ENCODE measurements around the gene HIPK3.

HIPK3 gene

DNA sequence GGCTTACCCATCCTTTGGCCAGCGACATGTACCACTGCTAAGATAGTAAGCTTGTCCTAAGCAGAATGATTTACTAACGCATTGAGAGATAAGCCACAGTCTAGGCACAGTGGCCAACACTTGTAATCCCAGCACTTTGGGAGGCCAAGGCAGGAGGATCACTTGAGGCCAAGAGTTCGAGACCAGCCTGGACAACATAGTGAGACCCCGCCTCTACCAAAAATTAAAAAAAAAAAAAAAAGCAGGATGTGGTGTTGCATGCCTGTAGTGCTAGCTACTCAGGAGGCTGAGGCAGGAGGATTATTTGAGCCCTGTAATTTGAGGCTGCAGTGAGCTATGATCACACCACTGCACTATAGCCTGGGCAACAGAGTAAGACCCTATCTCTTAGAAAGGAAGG is 93.1 kb downstream of the HIPK3 start:
- Histone ChIP-seq H3F3A (ENCODE audit: low read depth) (no peaks in the 10 kb centered on the region), H3K4me2 (ENCODE audit: low read depth, low read length, poor library complexity, severe bottlenecking) (no peak overlapping the region), H3K36me3 (ENCODE audit: insufficient read depth, low read length) (peaks cover 83% of the 10 kb centered on the region), H4K20me1 (ENCODE audit: insufficient read depth, low read length, poor library complexity, severe bottlenecking) (no peaks in the 10 kb centered on the region), H3K4me3 (ENCODE audit: low read length, poor library complexity, severe bottlenecking) (no peak overlapping the region), H3K9me2 (replicated peaks; ENCODE audit: low read depth, low read length) (no peaks in the 10 kb centered on the region), H3K79me2 (ENCODE audit: insufficient read depth, low read length) (no peaks in the 10 kb centered on the region), H3K27me3 (ENCODE audit: insufficient read depth, low read length, poor library complexity, severe bottlenecking) (no peaks in the 10 kb centered on the region), H3K9ac (ENCODE audit: low read depth, low read length, poor library complexity, severe bottlenecking) (no peak overlapping the region), H2AFZ (ENCODE audit: low read length) (no peak overlapping the region), H3K4me1 (ENCODE audit: insufficient read depth, low read length, poor library complexity, severe bottlenecking) (no peaks in the 10 kb centered on the region), H3K9me3 (ENCODE audit: insufficient read depth, low read depth, low read length) (no peaks in the 10 kb centered on the region)
- no peak for TF ChIP-seq EZH2phosphoT487 (IDR thresholded peaks at IDR 0.05; ENCODE audit: borderline replicate concordance)
- TF ChIP-seq, protein P1, sequence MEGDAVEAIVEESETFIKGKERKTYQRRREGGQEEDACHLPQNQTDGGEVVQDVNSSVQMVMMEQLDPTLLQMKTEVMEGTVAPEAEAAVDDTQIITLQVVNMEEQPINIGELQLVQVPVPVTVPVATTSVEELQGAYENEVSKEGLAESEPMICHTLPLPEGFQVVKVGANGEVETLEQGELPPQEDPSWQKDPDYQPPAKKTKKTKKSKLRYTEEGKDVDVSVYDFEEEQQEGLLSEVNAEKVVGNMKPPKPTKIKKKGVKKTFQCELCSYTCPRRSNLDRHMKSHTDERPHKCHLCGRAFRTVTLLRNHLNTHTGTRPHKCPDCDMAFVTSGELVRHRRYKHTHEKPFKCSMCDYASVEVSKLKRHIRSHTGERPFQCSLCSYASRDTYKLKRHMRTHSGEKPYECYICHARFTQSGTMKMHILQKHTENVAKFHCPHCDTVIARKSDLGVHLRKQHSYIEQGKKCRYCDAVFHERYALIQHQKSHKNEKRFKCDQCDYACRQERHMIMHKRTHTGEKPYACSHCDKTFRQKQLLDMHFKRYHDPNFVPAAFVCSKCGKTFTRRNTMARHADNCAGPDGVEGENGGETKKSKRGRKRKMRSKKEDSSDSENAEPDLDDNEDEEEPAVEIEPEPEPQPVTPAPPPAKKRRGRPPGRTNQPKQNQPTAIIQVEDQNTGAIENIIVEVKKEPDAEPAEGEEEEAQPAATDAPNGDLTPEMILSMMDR (conservative IDR thresholded peaks at IDR 0.05; ENCODE audit: low read length): no peak

GRCh38 chr11:33358150-33358831 is 101.1 kb downstream of the HIPK3 start:
- no peaks in the 10 kb centered on the region for H3K9me2 ChIP-seq (replicated peaks; ENCODE audit: low read depth, low read length)
- H3K4me2 ChIP-seq (ENCODE audit: low read depth, low read length, poor library complexity, severe bottlenecking): no peak overlapping the region

DNA sequence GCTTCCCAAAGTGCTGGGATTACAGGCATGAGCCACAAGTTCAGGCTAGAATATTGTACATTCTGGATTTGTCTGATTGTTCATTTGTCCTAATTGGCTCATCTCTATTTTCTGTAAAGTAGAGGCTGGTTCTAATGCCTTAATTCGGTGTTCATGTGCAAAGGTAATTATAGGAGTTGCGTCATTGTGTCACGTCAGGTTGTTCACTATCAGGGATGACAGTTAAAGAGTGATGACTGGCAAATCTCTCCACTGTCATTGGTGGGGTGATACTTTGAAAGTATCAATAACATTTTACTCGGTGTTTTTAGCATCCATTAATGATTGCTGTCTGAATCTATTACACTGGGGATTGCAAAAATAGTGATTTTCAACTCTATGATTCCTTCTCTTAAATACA is 103.5 kb downstream of the HIPK3 start:
- Histone ChIP-seq H3K36me3 (ENCODE audit: insufficient read depth, low read length) (no peaks in the 10 kb centered on the region), H3K79me2 (ENCODE audit: insufficient read depth, low read length) (no peaks in the 10 kb centered on the region), H3K9me3 (ENCODE audit: insufficient read depth, low read depth, low read length) (no peaks in the 10 kb centered on the region), H3K27me3 (ENCODE audit: insufficient read depth, low read length, poor library complexity, severe bottlenecking) (no peaks in the 10 kb centered on the region), H3K9ac (ENCODE audit: low read depth, low read length, poor library complexity, severe bottlenecking) (no peak overlapping the region), H4K20me1 (ENCODE audit: insufficient read depth, low read length, poor library complexity, severe bottlenecking) (no peaks in the 10 kb centered on the region), H3K9me2 (replicated peaks; ENCODE audit: low read depth, low read length) (no peaks in the 10 kb centered on the region), H3K4me2 (ENCODE audit: low read depth, low read length, poor library complexity, severe bottlenecking) (no peak overlapping the region), H3K4me3 (ENCODE audit: low read length, poor library complexity, severe bottlenecking) (no peak overlapping the region), H3F3A (ENCODE audit: low read depth) (no peaks in the 10 kb centered on the region), H3K4me1 (ENCODE audit: insufficient read depth, low read length, poor library complexity, severe bottlenecking) (no peaks in the 10 kb centered on the region), H2AFZ (ENCODE audit: low read length) (no peak overlapping the region)
- no peak for TF ChIP-seq EZH2phosphoT487 (IDR thresholded peaks at IDR 0.05; ENCODE audit: borderline replicate concordance)
- TF ChIP-seq, protein P1 (conservative IDR thresholded peaks at IDR 0.05; ENCODE audit: low read length): no peak

More at GRCh38 chr11:33358150-33358831, 101.1 kb downstream of the HIPK3 start:
- H3K4me3 ChIP-seq (ENCODE audit: low read length, poor library complexity, severe bottlenecking): no peak overlapping the region
- no peak overlapping the region for H3K9ac ChIP-seq (ENCODE audit: low read depth, low read length, poor library complexity, severe bottlenecking)
- H3F3A ChIP-seq (ENCODE audit: low read depth): no peaks in the 10 kb centered on the region
- no peaks in the 10 kb centered on the region for H3K9me3 ChIP-seq (ENCODE audit: insufficient read depth, low read depth, low read length)
- no peaks in the 10 kb centered on the region for H3K79me2 ChIP-seq (ENCODE audit: insufficient read depth, low read length)
- H3K4me1 ChIP-seq (ENCODE audit: insufficient read depth, low read length, poor library complexity, severe bottlenecking): no peaks in the 10 kb centered on the region
- H2AFZ ChIP-seq (ENCODE audit: low read length): no peak overlapping the region
- H4K20me1 ChIP-seq (ENCODE audit: insufficient read depth, low read length, poor library complexity, severe bottlenecking): no peaks in the 10 kb centered on the region
- H3K36me3 ChIP-seq (ENCODE audit: insufficient read depth, low read length): peaks cover 12% of the 10 kb centered on the region
- TF ChIP-seq, protein P1 (conservative IDR thresholded peaks at IDR 0.05; ENCODE audit: low read length): no peak
- TF ChIP-seq EZH2phosphoT487 (IDR thresholded peaks at IDR 0.05; ENCODE audit: borderline replicate concordance): no peak
- no peaks in the 10 kb centered on the region for H3K27me3 ChIP-seq (ENCODE audit: insufficient read depth, low read length, poor library complexity, severe bottlenecking)

Measured in Loucy (cell line).